ENCODE measurements around the gene TCEA3.

DNA sequence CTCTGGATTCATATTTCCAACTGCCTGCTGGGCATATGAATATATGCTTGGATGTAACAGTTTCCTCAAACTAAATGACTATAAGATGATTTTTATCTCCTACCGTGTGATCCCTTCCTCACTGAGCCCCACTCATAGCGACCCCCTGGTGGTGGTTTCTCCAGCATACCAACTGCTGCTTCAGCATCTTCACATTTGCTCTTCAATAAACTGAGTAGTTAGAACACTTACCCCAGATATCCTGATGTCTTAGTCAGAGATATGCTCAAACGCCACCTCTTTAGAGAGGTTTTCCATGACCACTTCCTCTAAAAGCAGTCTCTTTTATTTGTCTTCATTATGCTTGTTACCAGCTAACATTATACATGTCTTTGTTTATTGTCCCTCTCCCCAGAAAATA is 70.3 kb downstream of the TCEA3 start:
- no peak for TF ChIP-seq GABPA (IDR thresholded peaks at IDR 0.05; ENCODE audit: low read depth)
- TF ChIP-seq, protein P1, sequence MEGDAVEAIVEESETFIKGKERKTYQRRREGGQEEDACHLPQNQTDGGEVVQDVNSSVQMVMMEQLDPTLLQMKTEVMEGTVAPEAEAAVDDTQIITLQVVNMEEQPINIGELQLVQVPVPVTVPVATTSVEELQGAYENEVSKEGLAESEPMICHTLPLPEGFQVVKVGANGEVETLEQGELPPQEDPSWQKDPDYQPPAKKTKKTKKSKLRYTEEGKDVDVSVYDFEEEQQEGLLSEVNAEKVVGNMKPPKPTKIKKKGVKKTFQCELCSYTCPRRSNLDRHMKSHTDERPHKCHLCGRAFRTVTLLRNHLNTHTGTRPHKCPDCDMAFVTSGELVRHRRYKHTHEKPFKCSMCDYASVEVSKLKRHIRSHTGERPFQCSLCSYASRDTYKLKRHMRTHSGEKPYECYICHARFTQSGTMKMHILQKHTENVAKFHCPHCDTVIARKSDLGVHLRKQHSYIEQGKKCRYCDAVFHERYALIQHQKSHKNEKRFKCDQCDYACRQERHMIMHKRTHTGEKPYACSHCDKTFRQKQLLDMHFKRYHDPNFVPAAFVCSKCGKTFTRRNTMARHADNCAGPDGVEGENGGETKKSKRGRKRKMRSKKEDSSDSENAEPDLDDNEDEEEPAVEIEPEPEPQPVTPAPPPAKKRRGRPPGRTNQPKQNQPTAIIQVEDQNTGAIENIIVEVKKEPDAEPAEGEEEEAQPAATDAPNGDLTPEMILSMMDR (IDR thresholded peaks at IDR 0.05; ENCODE audit: insufficient read depth, low read length) = no peak

Data from HL-60 (cell line).